Measurements from ENCODE around the gene KRTCAP2.
"Not testable (repeated sequence)": the region's sequence is repeated elsewhere in the genome, so short reads cannot be mapped to it uniquely, and the experiment has no call there.

Gene KRTCAP2

GRCh38 chr1:155172732-155173477, at the start of gene KRTCAP2:
Gene KRTCAP2 (minus strand): TSS chr1:155173304. CDS start chr1:155173224, 80 bp downstream.
- DNase-seq, result peak; percentile 93

GRCh38 chr1:155220211-155220965, 47.3 kb upstream of the KRTCAP2 start:
- DNase-seq, result not testable (repeated sequence)

- DNase-seq, result no peak
Measured at GRCh38 chr1:155219592-155220031, 46.5 kb upstream of the KRTCAP2 start.

- no peak for DNase-seq
Measured at GRCh38 chr1:155218854-155219591, 45.9 kb upstream of the KRTCAP2 start.

- DNase-seq, result not testable (repeated sequence)
Measured at GRCh38 chr1:155214702-155215101, 41.6 kb upstream of the KRTCAP2 start.

- DNase-seq, result not testable (repeated sequence)
Measured at GRCh38 chr1:155212051-155212440, 38.9 kb upstream of the KRTCAP2 start.

GRCh38 chr1:155211381-155212050, 38.4 kb upstream of the KRTCAP2 start:
- not testable (repeated sequence) for DNase-seq

GRCh38 chr1:155210314-155211104, 37.4 kb upstream of the KRTCAP2 start:
- no peak for DNase-seq

- DNase-seq, result no peak
Measured at GRCh38 chr1:155209312-155209721, 36.2 kb upstream of the KRTCAP2 start.

GRCh38 chr1:155208541-155209311, 35.6 kb upstream of the KRTCAP2 start, which contains the start of gene MTX1:
Gene MTX1 (plus strand): TSS chr1:155208695. CDS start chr1:155208805, 110 bp downstream.
- peak; percentile 65 for DNase-seq

- DNase-seq, result peak; percentile 60
Measured at GRCh38 chr1:155207806-155208540, 34.9 kb upstream of the KRTCAP2 start, which contains the start of gene THBS3. Gene THBS3 (minus strand): TSS chr1:155207897. CDS start chr1:155207876, 21 bp downstream.

GRCh38 chr1:155206891-155207805, 34.0 kb upstream of the KRTCAP2 start:
- peak; percentile 77 for DNase-seq

- DNase-seq, result no peak
Measured at GRCh38 chr1:155205969-155206593, 33.0 kb upstream of the KRTCAP2 start.

- no peak for DNase-seq
Measured at GRCh38 chr1:155205035-155205434, 31.9 kb upstream of the KRTCAP2 start.

- no peak for DNase-seq
Measured at GRCh38 chr1:155202731-155203515, 29.8 kb upstream of the KRTCAP2 start.

GRCh38 chr1:155202198-155202597, 29.1 kb upstream of the KRTCAP2 start:
- no peak for DNase-seq

- DNase-seq, result no peak
Measured at GRCh38 chr1:155200920-155201319, 27.8 kb upstream of the KRTCAP2 start.

GRCh38 chr1:155199792-155200191, 26.7 kb upstream of the KRTCAP2 start:
- no peak for DNase-seq

Measured in NCI-H446 treated with DMSO at 0.1 percent for 48 hours (cell line).